HepG2 (cell line): Measurements from ENCODE around the gene STKLD1. TPM values are rescaled to one million over a fixed set of nuclear protein-coding genes. Genes with fewer than 3 reads are reported as not detected.

Experiments used
- EZH2 ChIP-seq: conservative IDR thresholded peaks from 2 replicates; pipeline ENCODE4 v1.6.1; 2012; ENCODE audit warnings: mild to moderate bottlenecking, low read depth, low read length, moderate library complexity
- IKZF4 ChIP-seq: sonication (generic); formaldehyde crosslinking; IDR thresholded peaks from 2 replicates; pipeline ENCODE4 v1.5.1; 2020; ENCODE audit warnings: borderline replicate concordance, mild to moderate bottlenecking, low read depth, missing genetic modification reagents; ENCODE audit errors: not compliant biosample characterization
- JARID2 ChIP-seq: sonication (generic); formaldehyde crosslinking; IDR thresholded peaks from 2 replicates; pipeline ENCODE4 v1.8.1; 2023; ENCODE audit warnings: missing genetic modification reagents, inconsistent platforms; ENCODE audit not compliant: insufficient replicate concordance
- PRMT3 ChIP-seq: sonication (generic); formaldehyde crosslinking; IDR thresholded peaks from 2 replicates; pipeline ENCODE4 v1.8.1; 2022; ENCODE audit warnings: low read depth, mild to moderate bottlenecking, moderate library complexity, missing genetic modification reagents, borderline replicate concordance
- SIN3B ChIP-seq: fragments of 150-350 bp; IDR thresholded peaks from 2 replicates; pipeline ENCODE4 v1.6.1; 2014; ENCODE audit warnings: low read length
- TARDBP ChIP-seq: sonication (generic); formaldehyde crosslinking; IDR thresholded peaks from 2 replicates; pipeline ENCODE4 v1.8.0; 2022; ENCODE audit warnings: mild to moderate bottlenecking, missing genetic modification reagents
- TRAFD1 ChIP-seq: sonication (generic); formaldehyde crosslinking; IDR thresholded peaks from 2 replicates; pipeline ENCODE4 v1.5.1; 2020; ENCODE audit warnings: missing genetic modification reagents, mild to moderate bottlenecking, borderline replicate concordance
- ZNF749 ChIP-seq: sonication (generic); formaldehyde crosslinking; IDR thresholded peaks from 2 replicates; pipeline ENCODE4 v1.8.0; 2022; ENCODE audit warnings: mild to moderate bottlenecking, missing genetic modification reagents, moderate library complexity, borderline replicate concordance
- ZNF891 ChIP-seq: sonication (generic); formaldehyde crosslinking; IDR thresholded peaks from 2 replicates; pipeline ENCODE4 v1.5.0; 2020; ENCODE audit warnings: mild to moderate bottlenecking, missing genetic modification reagents
- polyA plus RNA-seq, 8 experiments: library from polyadenylated mRNA; depleted of rRNA in 3 of 8; stranded (reverse) in 7 of 8; unstranded in 1 of 8; fragments of >200 nt; fragmentation: Illumina TruSeq in 4 of 8; extraction: Trizol in 4 of 8; gene quantifications; 2 replicates each; pipeline versions ENCODE4 v1.2.1 to v1.2.3, GENCODE V29; 2011 to 2016; ENCODE audit warnings: low read depth in 4 of 8, missing spikeins in 1 of 8, mixed read lengths in 1 of 8; ENCODE audit not compliant: insufficient read depth in 1 of 8
- total RNA-seq, 5 experiments: library from RNA; depleted of rRNA; stranded (reverse); fragments of >200 nt; fragmentation: Illumina TruSeq; extraction: Trizol; gene quantifications; 2 replicates each; pipeline ENCODE4 v1.2.3, GENCODE V29; 2016; ENCODE audit warnings: low read depth in 1 of 5
- TF ChIP-seq, protein P1 (sequence below), 2 experiments: sonication (generic) in 1 of 2; formaldehyde crosslinking in 1 of 2; IDR thresholded peaks; 2 replicates each; pipeline versions ENCODE4 v1.4.0 to v1.6.1; 2018 to 2020; ENCODE audit warnings: missing genetic modification reagents in 2 of 2, borderline replicate concordance in 1 of 2, low read depth in 1 of 2, mild to moderate bottlenecking in 1 of 2, missing biosample characterization in 1 of 2
- TF ChIP-seq, protein P2 (sequence below), 2 experiments: fragments of 450-650 bp in 1 of 2; sonication (generic) in 1 of 2; formaldehyde crosslinking; IDR thresholded peaks; 2 replicates each; pipeline versions ENCODE4 v1.5.0 to v1.8.0; 2020 to 2022; ENCODE audit warnings: mild to moderate bottlenecking in 1 of 2, missing genetic modification reagents in 1 of 2
- TF ChIP-seq, protein P3 (sequence below): sonication (generic); formaldehyde crosslinking; IDR thresholded peaks from 2 replicates; pipeline ENCODE4 v1.4.0; 2020; ENCODE audit warnings: missing genetic modification reagents, low read depth, mild to moderate bottlenecking, borderline replicate concordance

STKLD1 gene
- total and polyA plus RNA-seq, 2 of the 13 experiments (the other 11 are each of a cell fraction or from before 2014, with no cell fraction given), result 1.5 to 2.2 TPM

- TF ChIP-seq, protein P1, sequence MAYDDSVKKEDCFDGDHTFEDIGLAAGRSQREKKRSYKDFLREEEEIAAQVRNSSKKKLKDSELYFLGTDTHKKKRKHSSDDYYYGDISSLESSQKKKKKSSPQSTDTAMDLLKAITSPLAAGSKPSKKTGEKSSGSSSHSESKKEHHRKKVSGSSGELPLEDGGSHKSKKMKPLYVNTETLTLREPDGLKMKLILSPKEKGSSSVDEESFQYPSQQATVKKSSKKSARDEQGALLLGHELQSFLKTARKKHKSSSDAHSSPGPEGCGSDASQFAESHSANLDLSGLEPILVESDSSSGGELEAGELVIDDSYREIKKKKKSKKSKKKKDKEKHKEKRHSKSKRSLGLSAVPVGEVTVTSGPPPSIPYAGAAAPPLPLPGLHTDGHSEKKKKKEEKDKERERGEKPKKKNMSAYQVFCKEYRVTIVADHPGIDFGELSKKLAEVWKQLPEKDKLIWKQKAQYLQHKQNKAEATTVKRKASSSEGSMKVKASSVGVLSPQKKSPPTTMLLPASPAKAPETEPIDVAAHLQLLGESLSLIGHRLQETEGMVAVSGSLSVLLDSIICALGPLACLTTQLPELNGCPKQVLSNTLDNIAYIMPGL (CRISPR knock-in tag; IDR thresholded peaks at IDR 0.05; ENCODE audit: borderline replicate concordance in 1 of 2, low read depth in 1 of 2), result peak; percentile 92 to 95; a peak in 3 of 4 replicates
- TF ChIP-seq SIN3B (peak; percentile 72; the same call in 1 of the 2 replicates), JARID2 (peak; percentile 71), TARDBP (CRISPR knock-in tag) (peak; percentile 98), TRAFD1 (no peak), ZNF891 (CRISPR knock-in tag) (no peak), IKZF4 (CRISPR knock-in tag) (no peak), PRMT3 (no peak; the same call in 1 of the 2 replicates), ZNF749 (CRISPR knock-in tag) (peak; percentile 91; the same call in 1 of the 2 replicates), EZH2 (no peak)
- TF ChIP-seq, protein P2, sequence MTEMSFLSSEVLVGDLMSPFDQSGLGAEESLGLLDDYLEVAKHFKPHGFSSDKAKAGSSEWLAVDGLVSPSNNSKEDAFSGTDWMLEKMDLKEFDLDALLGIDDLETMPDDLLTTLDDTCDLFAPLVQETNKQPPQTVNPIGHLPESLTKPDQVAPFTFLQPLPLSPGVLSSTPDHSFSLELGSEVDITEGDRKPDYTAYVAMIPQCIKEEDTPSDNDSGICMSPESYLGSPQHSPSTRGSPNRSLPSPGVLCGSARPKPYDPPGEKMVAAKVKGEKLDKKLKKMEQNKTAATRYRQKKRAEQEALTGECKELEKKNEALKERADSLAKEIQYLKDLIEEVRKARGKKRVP (CRISPR knock-in tag; IDR thresholded peaks at IDR 0.05), result peak in 1 of 2 experiments; percentile 66; a peak in 2 of 4 replicates
- TF ChIP-seq, protein P3, sequence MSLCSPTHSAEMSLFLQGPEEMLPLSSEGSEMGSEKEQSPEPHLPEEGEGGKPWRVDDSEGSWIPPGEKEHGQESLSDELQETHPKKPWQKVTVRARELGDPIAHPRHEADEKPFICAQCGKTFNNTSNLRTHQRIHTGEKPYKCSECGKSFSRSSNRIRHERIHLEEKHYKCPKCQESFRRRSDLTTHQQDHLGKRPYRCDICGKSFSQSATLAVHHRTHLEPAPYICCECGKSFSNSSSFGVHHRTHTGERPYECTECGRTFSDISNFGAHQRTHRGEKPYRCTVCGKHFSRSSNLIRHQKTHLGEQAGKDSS, result peak; percentile 85; the same call in 1 of the 2 replicates
Observed at GRCh38 chr9:133335924-133336811, 40.0 kb upstream of the STKLD1 start, which contains the start of gene SURF6 (continued).
